ENCODE data around the gene DBI. TPM values are rescaled to one million over a fixed set of nuclear protein-coding genes. Genes with fewer than 3 reads are reported as not detected.

Gene DBI
- total and polyA plus RNA-seq, 2 of the 8 experiments (the other 6 are each of a cell fraction or from before 2014, with no cell fraction given): 180 to 212 TPM

DNA sequence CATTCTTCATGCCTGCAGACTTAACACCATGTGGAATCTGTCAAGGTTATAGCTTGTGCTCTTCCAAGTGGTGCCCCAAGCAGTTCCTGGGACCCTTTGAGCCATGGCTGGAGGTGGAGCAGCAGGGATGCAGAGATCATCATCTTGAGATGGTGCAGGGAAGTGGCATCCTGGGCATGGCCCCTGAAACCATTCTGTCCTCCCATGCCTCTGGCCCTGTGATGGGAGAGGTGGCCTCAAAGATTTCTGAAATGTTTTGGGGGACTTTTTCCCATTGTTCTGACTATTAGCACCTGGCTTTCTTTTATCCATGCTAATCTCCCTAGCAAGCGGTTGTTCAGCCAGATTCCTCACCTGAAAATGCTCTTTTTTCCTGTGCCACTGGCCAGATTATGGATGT, 54.5 kb downstream of the DBI start:
- no peak overlapping the region for H3K56ac ChIP-seq (replicated peaks; ENCODE audit: insufficient read length, low read depth, low read length)
- POLR2A ChIA-PET (ENCODE audit: partially characterized antibody): no interaction called here
- no peaks in the 10 kb centered on the region for H3K36me3 ChIP-seq (ENCODE audit: control insufficient read depth in 2 of 4, insufficient read depth in 4 of 4, low read length in 3 of 4)
- H3K27me3 ChIP-seq (replicated peaks in 1 of 4; ENCODE audit: control insufficient read depth in 3 of 4, extremely low read depth in 1 of 4, insufficient read depth in 3 of 4, low read length in 3 of 4): peaks cover 0 to 2% (median 0%) of the 10 kb centered on the region in 4 experiments; a peak in 2 of 7 replicates
- H3K9ac ChIP-seq (replicated peaks in 1 of 4; ENCODE audit: extremely low read depth in 1 of 4, low read depth in 3 of 4, low read length in 3 of 4): no peak overlapping the region
- no peak overlapping the region for H3K4ac ChIP-seq (replicated peaks; ENCODE audit: insufficient read length, low read depth, low read length)
- no peak overlapping the region for H3K27ac ChIP-seq (ENCODE audit: low read depth, low read length)
- no peak overlapping the region for H2BK120ac ChIP-seq (replicated peaks; ENCODE audit: low read depth, low read length)
- 0 out of 2 replicates have a peak, but pooled peaks cover 1% of the 10 kb centered on the region for H3K23me2 ChIP-seq (ENCODE audit: low read depth, low read length)
- H4K8ac ChIP-seq (ENCODE audit: extremely low read depth, insufficient read depth, low read length): no peak overlapping the region
- H2AK5ac ChIP-seq (ENCODE audit: low read depth, low read length): no peak overlapping the region
- no peaks in the 10 kb centered on the region for H3K4me1 ChIP-seq (replicated peaks in 1 of 4; ENCODE audit: control insufficient read depth in 3 of 4, insufficient read depth in 4 of 4, low read length in 3 of 4)
- no peak overlapping the region for H2BK15ac ChIP-seq (ENCODE audit: low read length)
- no peak overlapping the region for H3K4me3 ChIP-seq (ENCODE audit: extremely low read depth in 1 of 4, insufficient read depth in 2 of 4, low read depth in 3 of 4, low read length in 4 of 4)
- no peak overlapping the region for H2BK20ac ChIP-seq (ENCODE audit: low read length)
- no peak overlapping the region for H3K4me2 ChIP-seq (ENCODE audit: insufficient read depth in 1 of 2, low read depth in 2 of 2, low read length in 2 of 2)
- H4K5ac ChIP-seq (ENCODE audit: insufficient read length, low read depth, low read length): no peak overlapping the region
- no peak overlapping the region for H2BK5ac ChIP-seq (ENCODE audit: low read depth, low read length)
- DNase-seq (ENCODE audit: low read depth in 1 of 2, low spot score in 2 of 2) (no peak), FAIRE-seq (no peak)
- no peak overlapping the region for H3K18ac ChIP-seq (ENCODE audit: extremely low read depth, low read length)
- CTCF ChIA-PET (ENCODE audit: partially characterized antibody): interaction anchor here (1.1 to 1.4 kb wide), 2 partner anchors 13 to 20 kb away, joined by 3 to 4 read pairs; no protein-coding TSS in a partner anchor
- no peak overlapping the region for H2AFZ ChIP-seq (ENCODE audit: low read length)
- H3K79me1 ChIP-seq (ENCODE audit: low read depth, low read length): no peaks in the 10 kb centered on the region
- no peaks in the 10 kb centered on the region for H4K20me1 ChIP-seq (replicated peaks in 1 of 2; ENCODE audit: control insufficient read depth in 1 of 2, insufficient read depth in 2 of 2, low read length in 2 of 2)
- 92% methylated on average over 1 of the region's 1 CpG; no CpG with 5 or more reads in 1 of the 2 experiments for WGBS, 2 experiments (ENCODE audit: extremely low coverage in 1 of 2, insufficient coverage in 1 of 2, insufficient read length in 1 of 2, insufficient replicate concordance in 2 of 2, low coverage in 1 of 2, low lambda C conversion rate in 2 of 2, missing lambda C conversion rate in 1 of 2)
- peaks cover 10 to 15% of the 10 kb centered on the region in 2 experiments; a peak in 3 of 4 replicates for H3K9me3 ChIP-seq (ENCODE audit: insufficient read depth in 2 of 2, low read depth in 1 of 2, low read length in 1 of 2)
- H3K23ac ChIP-seq (ENCODE audit: insufficient read length): no peak overlapping the region
- H3K79me2 ChIP-seq (ENCODE audit: control insufficient read depth in 1 of 2, insufficient read depth in 2 of 2, low read length in 2 of 2): no peaks in the 10 kb centered on the region
- no peak overlapping the region for H2BK12ac ChIP-seq (ENCODE audit: low read depth, low read length)
- no peak overlapping the region for H4K91ac ChIP-seq (replicated peaks; ENCODE audit: insufficient read length, low read length)
- H3K14ac ChIP-seq (ENCODE audit: insufficient read length): no peak overlapping the region
- TF ChIP-seq CBX8 (IDR thresholded peaks at IDR 0.05; ENCODE audit: borderline replicate concordance, low read depth, low read length): no peak
